ENCODE results near the gene GAL3ST1.

DNA sequence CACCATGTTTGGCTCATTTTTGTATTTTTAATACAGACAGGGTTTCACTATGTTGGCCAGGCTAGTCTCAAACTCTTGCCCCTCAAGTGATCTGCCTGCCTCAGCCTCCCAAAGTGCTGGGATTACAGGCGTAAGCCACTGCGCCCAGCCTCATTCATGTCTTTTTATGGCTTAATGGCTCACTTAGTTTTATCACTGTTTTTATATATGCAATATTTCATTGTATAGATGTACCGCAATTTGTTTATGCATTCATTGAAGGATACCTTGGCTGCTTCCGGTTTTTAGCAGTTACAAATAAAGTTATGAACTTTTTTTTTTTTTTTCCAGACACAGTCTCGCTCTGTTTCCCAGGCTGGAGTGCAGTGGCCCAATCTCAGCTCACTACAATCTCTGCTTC is 27.0 kb upstream of the GAL3ST1 start:
- no peak for TF ChIP-seq CTCF (IDR thresholded peaks at IDR 0.05)
- TF ChIP-seq POLR2AphosphoS5 (IDR thresholded peaks at IDR 0.05) = no peak
- no peak for TF ChIP-seq EP300 (IDR thresholded peaks at IDR 0.05; ENCODE audit: low read depth)

All from transverse colon (tissue), 4 donors.